Kidney (tissue), 14 donors: ENCODE measurements around the gene OXNAD1. TPM values are rescaled to one million over a fixed set of nuclear protein-coding genes. Genes with fewer than 3 reads are reported as not detected.

Source experiments
- DNase-seq, 5 donors: peaks; one replicate each; pipeline ENCODE4 v3.0.0-alpha.2; 2013 to 2020
- FAIRE-seq: peaks from 2 replicates; lab custom pipeline; 2012; peaks lifted over from hg19 to GRCh38; lab: Jason Lieb, UNC
- H3K27ac ChIP-seq, 2 donors: one replicate each; pipeline ENCODE4 v1.7.0; 2013; ENCODE audit warnings: low read depth in 2 of 2, low read length in 2 of 2, inconsistent platforms in 1 of 2
- H3K27me3 ChIP-seq: one replicate; pipeline ENCODE4 v1.7.1; 2013; ENCODE audit warnings: low read length, inconsistent platforms; ENCODE audit not compliant: control insufficient read depth, insufficient read depth
- H3K36me3 ChIP-seq, 3 donors: one replicate each; pipeline versions ENCODE4 v1.7.0 to v1.7.1; 2013; ENCODE audit warnings: low read length in 3 of 3, control low read depth in 1 of 3, inconsistent platforms in 1 of 3; ENCODE audit not compliant: insufficient read depth in 3 of 3, control insufficient read depth in 2 of 3
- H3K4me1 ChIP-seq, 3 donors: one replicate each; pipeline versions ENCODE4 v1.7.0 to v1.7.1; 2013; ENCODE audit warnings: low read length in 3 of 3, inconsistent platforms in 1 of 3, low read depth in 1 of 3; ENCODE audit not compliant: control insufficient read depth in 2 of 3, insufficient read depth in 2 of 3
- H3K4me3 ChIP-seq, 3 donors: one replicate each; pipeline versions ENCODE4 v1.7.0 to v1.8.1; 2013; ENCODE audit warnings: low read length in 3 of 3, control low read depth in 1 of 3, inconsistent platforms in 1 of 3
- H3K9ac ChIP-seq, 3 donors: one replicate each; pipeline versions ENCODE4 v1.7.0 to v1.7.1; 2013; ENCODE audit warnings: low read length in 3 of 3, control low read depth in 1 of 3, inconsistent platforms in 1 of 3
- H3K9me3 ChIP-seq, 3 donors: one replicate each; pipeline versions ENCODE4 v1.7.0 to v1.7.1; 2013; ENCODE audit warnings: low read length in 3 of 3, control low read depth in 1 of 3, inconsistent platforms in 1 of 3; ENCODE audit not compliant: control insufficient read depth in 2 of 3, insufficient read depth in 1 of 3
- CTCF ChIP-seq: IDR thresholded peaks from 3 replicates; pipeline ENCODE4 v1.5.1; 2012; ENCODE audit warnings: mild to moderate bottlenecking, moderate library complexity, borderline replicate concordance; ENCODE audit not compliant: insufficient read depth; ENCODE audit errors: extremely low read depth
- intact Hi-C: fragments of 100-400 bp; cut with DNase I; formaldehyde crosslinking; loops from one replicate; pipeline ENCODE4 v1.11.1; 2022
- polyA plus RNA-seq: library from polyadenylated mRNA; stranded (reverse); fragments of 350-450 nt; fragmentation: Illumina TruSeq; extraction: RNeasy Lipid Tissue Mini Kit (QIAGEN cat#74804); gene quantifications from one replicate; pipeline ENCODE4 v1.2.3, GENCODE V29; 2014; ENCODE audit warnings: low read depth, low replicate concordance; ENCODE audit not compliant: insufficient read depth
- total RNA-seq: library from RNA; stranded (reverse); fragmentation: NEBNext Ultra II Directional; extraction: Animal tissue kit (Norgen Biotek cat#: 25700); gene quantifications from one replicate; pipeline ENCODE4 v1.2.1, GENCODE V29; 2021
- donor health status: control.
- donor health status: control.
- donor health status: control.
- donor health status: control.
- donor health status: control.
- donor health status: DM: yes; HTN: yes; CAD: no.
- donor health status: Normal renal cell carcinoma (clear cell type).

OXNAD1 gene
- total and polyA plus RNA-seq, 2 donors from 2014 or later = 12.7 to 17.3 TPM

DNA sequence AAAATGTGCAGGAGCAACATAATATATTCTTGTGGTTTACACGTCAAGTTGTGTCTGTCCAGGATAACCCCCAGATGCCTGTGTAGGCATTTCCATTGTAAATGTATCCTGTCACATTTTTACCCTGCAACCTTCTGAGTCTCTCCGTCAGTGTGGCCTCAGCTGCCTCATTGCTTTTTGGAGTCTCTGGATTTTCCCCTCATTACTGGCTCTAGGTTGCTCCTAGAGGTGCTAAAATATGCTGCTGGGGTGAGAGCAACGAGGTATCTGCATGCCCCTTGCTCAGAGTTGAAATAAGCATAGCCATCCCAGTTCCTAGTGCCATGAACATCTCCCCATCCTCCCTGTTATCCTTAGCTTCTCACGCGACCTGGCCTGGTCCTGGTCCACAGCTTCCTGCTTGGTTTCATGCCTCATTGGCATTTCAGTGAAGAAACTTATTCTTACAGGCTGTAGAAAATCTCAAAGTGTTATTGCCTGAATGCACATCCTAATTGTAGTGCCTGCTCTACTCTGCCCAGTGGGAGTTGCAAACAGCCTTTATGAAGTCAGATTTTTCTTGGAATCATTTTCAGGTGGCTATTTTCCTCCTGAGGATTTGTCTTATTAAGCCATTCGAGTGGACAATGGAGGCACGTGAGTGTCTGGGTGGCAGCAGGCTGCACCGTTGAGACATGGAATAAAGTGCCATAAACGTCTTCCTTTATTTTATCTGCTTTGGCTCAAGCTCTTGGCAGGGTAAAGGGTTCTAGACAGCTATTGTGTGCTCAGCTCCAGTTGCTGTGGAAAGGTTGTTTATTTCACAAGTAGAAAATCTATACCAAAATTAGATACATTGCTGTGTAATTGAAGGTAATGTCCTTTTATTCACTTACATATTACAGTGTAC lies 33.2 kb downstream of the OXNAD1 start:
- intact Hi-C loops = no loop called here
- TF ChIP-seq CTCF = no peak
- Histone ChIP-seq H3K4me1 (no peaks in the 10 kb centered on the region), H3K9ac (no peak overlapping the region), H3K36me3 (peaks cover 0 to 33% (median 7%) of the 10 kb centered on the region in 3 donors), H3K27me3 (no peaks in the 10 kb centered on the region), H3K27ac (no peak overlapping the region), H3K9me3 (peaks cover 0 to 4% (median 0%) of the 10 kb centered on the region in 3 donors), H3K4me3 (no peak overlapping the region)
- FAIRE-seq (no peak), DNase-seq (no peak)

- intact Hi-C loops = no loop called here
- no peak overlapping the region for H3K27ac ChIP-seq
Observed at GRCh38 chr3:16298891-16299290, 33.9 kb downstream of the OXNAD1 start.

GRCh38 chr3:16299746-16300145 lies 34.7 kb downstream of the OXNAD1 start:
- Histone ChIP-seq H3K4me3 (no peak overlapping the region), H3K9ac (no peak overlapping the region), H3K36me3 (peaks cover 0 to 33% (median 9%) of the 10 kb centered on the region in 3 donors), H3K27me3 (no peaks in the 10 kb centered on the region), H3K27ac (no peak overlapping the region), H3K9me3 (peaks cover 0 to 4% (median 0%) of the 10 kb centered on the region in 3 donors), H3K4me1 (no peaks in the 10 kb centered on the region)
- TF ChIP-seq CTCF = no peak
- intact Hi-C loops = no loop called here
- no peak for DNase-seq
- FAIRE-seq = no peak

More at GRCh38 chr3:16298891-16299290, 33.9 kb downstream of the OXNAD1 start:
- H3K27me3 ChIP-seq = no peaks in the 10 kb centered on the region
- TF ChIP-seq CTCF = no peak
- H3K36me3 ChIP-seq = peaks cover 0 to 33% (median 7%) of the 10 kb centered on the region in 3 donors
- H3K9ac ChIP-seq = no peak overlapping the region
- H3K9me3 ChIP-seq = peaks cover 0 to 4% (median 0%) of the 10 kb centered on the region in 3 donors
- FAIRE-seq = no peak
- no peak overlapping the region for H3K4me3 ChIP-seq
- no peaks in the 10 kb centered on the region for H3K4me1 ChIP-seq
- no peak for DNase-seq
